Measurements from ENCODE around the gene MTCL1.

MTCL1 gene

GRCh38 chr18:8816816-8817215, 111.5 kb downstream of the MTCL1 start:
- DNase-seq = no peak

DNA sequence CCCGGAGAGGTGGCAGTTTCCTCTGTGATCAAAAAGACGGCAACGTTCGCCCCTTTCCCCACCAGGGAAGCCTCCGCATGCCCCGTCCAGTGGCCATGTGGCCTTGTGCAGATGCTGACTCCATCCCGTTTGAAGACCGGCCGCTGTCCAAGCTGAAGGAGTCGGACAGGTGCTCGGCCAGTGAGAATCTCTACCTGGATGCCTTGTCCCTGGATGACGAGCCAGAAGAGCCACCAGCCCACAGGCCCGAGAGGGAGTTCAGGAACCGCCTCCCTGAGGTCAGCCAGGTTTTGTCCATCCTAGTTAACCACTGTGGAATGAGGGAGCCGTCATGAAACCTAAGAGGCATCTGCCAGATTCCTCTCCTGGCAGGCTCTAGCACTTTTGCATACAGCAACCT, 113.6 kb downstream of the MTCL1 start:
- no peak for DNase-seq

GRCh38 chr18:8820396-8821082, 115.2 kb downstream of the MTCL1 start:
- DNase-seq = no peak

DNA sequence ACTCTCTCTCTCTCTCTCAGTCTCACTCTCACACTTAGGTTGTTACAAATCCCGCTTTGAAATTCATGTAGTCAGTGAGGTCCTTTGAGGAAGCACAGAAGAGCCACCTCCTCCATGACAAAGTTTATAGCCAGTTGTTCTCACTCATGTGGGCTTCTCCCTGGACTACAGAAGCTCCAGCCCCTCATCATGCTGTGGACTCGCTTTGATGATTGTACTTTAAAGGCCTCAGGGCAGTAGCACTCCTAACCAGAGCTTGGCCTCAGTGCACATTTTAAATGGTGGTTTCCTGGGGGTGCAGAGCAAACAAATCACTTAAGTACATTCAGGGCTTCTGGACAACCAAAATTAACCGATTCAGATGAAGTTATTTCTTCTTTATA, 115.7 kb downstream of the MTCL1 start:
- no peak for DNase-seq

DNA sequence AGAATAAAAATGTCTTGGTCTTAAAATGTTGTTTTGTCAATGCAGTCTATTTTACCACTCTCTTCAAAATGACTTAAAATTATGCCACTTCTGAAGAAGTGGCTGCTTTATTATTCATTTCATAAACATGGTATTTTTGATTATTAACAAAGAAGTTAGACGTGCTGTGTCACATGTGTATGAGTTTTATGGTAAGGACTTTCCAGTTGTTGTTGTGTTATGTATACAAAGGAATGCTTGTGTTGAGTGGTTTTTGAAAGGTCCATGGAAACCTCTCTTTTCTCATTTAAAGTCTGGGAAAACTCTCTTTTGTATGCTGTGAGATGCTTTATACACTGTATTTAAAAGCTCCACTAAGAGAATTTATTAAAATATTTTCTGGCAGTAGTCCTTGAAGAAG, 116.2 kb downstream of the MTCL1 start:
- DNase-seq = no peak

DNA sequence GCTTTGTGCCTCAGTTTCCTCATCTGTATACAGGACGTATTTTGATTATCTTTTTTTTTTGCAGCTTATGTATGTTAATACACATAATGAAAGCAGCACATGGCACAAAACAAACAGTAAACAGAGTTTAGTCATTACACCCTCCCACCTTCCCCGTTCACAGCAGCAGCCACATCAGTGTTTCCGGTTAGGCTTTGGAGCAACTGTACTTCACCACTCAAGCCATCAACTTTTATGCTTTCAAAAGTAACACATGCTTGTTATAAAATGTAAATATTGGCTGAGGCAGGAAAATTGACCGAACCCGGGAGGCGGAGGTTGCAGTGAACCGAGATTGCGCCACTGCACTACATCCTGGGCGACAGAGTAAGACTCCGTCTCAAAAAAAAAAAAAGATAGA, 117.3 kb downstream of the MTCL1 start:
- no peak for DNase-seq

GRCh38 chr18:8823530-8823929, 118.2 kb downstream of the MTCL1 start:
- DNase-seq = no peak

GRCh38 chr18:8824846-8825245, 119.5 kb downstream of the MTCL1 start:
- no peak for DNase-seq

DNA sequence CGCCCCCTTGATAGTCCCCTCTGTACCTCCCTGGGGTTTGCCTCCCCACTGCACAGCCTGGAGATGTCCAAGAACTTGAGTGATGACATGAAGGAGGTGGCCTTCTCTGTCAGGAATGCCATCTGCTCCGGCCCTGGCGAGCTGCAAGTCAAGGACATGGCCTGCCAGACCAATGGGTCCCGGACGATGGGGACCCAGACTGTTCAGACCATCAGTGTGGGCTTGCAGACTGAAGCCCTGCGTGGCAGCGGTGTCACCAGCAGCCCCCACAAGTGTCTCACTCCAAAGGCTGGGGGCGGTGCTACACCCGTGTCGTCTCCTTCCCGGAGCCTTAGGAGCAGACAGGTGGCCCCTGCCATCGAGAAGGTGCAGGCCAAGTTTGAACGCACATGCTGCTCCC, 119.9 kb downstream of the MTCL1 start:
- DNase-seq = no peak

DNA sequence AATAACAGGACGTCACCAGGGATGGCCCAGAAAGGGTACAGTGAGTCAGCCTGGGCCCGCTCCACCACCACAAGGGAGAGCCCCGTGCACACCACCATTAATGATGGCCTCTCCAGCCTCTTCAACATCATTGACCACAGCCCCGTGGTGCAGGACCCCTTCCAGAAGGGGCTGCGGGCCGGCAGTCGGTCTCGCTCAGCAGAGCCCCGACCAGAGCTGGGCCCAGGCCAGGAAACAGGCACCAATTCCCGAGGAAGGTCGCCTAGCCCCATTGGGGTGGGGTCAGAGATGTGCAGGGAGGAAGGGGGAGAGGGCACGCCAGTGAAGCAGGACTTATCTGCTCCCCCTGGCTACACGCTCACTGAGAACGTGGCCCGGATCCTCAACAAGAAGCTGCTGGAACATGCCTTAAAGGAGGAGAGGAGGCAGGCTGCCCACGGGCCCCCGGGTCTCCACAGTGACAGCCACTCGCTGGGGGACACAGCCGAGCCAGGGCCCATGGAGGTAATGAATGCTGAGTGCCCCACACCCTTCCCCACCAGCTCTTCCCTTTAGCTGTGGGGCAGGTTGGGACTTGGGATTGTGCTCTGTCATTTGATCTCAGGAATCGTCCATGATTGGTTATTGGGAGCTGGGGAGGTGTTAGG, 120.5 kb downstream of the MTCL1 start:
- DNase-seq = no peak

GRCh38 chr18:8826514-8826913, 121.2 kb downstream of the MTCL1 start:
- DNase-seq = no peak

- DNase-seq = no peak
Observed at GRCh38 chr18:8826971-8827370, 121.6 kb downstream of the MTCL1 start.

DNA sequence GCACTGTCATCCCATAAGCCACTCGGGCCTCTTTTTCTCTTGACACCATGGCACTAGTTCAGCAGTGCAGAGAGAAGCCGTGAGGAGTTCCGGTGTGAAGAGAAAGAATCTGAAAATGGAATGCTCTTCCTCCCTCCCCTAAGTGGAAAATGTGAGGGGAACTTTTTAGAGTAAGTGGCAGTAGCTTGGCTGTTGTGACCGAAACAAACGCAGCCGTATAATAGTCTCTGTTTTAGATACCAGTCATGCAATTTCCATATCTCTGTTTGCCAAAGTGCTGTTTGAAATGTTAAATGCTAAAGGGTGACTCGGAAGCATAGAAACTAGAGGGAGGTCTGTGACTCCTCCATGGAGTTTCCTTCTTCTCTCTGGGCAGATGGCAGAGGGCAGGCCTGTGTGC, 122.9 kb downstream of the MTCL1 start:
- DNase-seq = no peak

DNA sequence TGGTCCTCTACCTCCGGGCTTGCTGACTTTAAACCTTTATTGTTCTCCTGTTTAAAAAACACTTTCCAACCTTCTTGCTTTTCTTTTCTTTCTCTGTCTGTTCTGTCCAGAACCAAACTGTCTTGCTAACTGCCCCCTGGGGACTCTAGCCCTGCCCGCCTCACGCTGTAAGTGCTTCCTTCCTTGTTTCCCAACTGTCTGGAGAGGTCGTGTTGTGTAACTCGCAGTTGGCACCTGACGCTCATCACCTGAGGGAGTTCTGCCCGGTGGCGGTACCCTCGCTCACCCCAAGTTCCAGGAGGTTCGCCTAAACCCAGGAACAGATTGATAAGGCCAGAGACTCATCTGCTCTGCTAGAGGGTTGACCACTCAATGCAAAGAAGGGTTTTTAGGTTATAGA, 123.4 kb downstream of the MTCL1 start:
- no peak for DNase-seq

DNA sequence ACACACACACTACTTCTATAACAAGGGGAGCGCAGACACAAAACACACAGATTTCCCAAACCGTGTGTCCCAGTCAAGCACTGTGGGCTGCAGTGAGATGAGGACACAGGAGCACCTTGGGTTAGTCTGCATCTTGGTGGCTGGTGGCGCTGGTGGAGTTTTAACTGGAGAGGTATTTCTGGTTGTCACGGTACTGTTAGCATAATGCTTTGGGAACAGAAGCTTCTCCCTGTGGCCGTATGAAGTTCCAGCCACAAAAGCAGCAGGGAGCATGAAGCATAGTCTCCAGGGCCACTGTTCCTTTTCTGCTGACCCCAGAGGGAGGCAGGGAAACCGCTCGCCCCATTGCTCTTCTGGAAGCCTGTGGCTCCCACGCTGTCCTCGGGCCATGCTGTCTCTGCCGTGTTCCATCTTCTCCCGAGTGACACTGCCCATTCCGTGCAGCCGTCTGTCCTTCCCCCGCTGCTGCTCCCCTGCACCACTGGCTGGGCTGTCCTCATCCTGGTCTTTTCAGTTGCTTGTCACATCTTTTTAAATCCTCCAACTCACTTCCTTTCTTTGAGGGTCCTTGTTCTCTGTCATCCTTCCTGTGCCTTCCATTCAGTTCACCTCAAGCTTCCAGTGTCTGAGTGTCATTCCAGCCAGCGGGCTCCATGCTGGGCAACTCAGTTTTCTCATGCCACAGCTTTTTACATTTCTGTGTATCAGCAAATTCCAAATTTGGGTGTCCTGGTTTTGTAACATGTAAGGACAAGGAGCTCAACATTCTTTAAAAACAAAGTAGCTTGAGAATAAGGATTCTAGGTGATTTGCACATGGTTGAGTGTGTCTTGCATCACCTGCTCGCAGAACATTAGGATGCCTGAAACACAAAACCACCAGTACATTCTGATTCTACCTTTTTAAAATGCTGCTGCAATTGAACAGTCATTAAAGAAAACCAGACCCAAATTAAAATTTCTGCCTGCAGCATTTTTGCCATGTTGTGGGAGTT, 125.0 kb downstream of the MTCL1 start:
- no peak for DNase-seq

DNA sequence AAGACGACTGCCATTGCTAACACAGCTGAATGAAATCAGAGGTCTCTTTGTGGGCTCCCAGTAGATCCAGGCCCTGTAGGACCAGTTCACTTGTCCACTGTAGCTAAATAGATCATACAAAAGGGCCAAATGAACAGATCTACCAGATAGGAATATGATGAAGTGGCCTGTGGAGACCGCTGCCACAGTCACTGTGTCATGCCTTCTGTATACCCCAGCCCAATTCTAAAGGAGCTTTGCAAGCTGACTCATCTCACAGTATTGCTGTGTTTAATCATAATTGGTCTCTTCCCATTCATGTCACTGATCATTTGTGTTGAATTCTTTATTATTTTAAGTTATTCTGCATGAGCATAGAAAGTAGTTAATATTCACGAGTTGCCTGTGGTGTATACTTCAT, 125.8 kb downstream of the MTCL1 start:
- DNase-seq = no peak

GRCh38 chr18:8831531-8831930, 126.2 kb downstream of the MTCL1 start:
- no peak for DNase-seq

DNA sequence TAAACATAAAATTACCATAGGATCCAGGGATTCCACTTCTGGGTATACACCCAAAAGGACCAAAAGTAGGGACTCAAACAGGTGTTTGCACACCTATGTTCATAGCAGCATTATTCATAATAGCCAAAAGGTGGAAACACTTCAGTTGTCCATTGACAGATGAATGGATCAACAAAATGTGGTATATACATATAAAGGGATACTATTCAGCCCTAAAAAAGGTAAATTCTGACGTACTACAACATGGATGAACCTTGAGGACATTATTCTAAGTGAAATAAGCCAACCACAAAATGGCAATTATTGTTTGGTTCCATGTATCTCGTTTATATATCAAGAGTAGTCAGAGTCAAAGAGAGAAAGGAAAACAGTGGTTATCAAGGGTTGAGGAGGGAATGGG, 128.1 kb downstream of the MTCL1 start:
- DNase-seq = no peak

DNA sequence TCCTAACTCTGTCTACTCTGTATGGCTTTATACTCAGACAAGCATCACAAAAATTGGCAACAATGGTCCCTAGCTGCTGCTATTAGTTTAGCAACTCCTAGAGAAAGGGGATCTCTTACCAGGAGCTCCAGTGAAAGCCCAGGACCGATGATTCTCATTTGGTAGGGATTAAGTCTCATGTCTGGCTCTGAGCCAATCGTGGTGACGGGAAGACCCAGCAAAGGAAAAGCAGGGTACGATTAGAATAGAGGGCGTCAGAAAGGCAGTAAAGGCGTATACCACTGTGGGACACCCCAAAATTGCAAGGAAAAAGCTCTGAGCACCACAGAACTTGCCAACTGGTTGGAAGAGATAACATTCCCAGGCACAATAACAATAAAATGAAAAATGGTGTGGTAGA, 129.5 kb downstream of the MTCL1 start:
- no peak for DNase-seq

DNA sequence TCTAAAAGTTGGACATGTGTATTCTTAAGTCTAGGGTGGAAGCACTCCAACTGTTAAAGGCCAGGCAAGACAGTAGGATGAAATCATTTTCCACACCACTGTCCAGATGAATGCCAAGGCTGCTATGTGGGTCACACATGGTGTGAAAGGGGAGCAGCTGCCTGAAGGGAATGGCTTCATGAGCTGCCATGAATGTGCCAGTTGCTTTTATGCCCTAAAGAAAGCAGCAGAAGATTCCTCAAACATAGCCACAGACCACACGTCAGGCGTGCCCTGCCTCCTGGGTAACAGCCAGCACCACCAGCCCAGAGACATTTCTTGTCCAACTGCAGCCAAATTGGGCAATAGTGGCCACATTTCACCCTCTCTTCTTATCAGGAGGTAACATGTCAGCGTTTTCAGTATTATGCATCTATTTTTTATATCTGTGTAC, 130.2 kb downstream of the MTCL1 start:
- no peak for DNase-seq

DNA sequence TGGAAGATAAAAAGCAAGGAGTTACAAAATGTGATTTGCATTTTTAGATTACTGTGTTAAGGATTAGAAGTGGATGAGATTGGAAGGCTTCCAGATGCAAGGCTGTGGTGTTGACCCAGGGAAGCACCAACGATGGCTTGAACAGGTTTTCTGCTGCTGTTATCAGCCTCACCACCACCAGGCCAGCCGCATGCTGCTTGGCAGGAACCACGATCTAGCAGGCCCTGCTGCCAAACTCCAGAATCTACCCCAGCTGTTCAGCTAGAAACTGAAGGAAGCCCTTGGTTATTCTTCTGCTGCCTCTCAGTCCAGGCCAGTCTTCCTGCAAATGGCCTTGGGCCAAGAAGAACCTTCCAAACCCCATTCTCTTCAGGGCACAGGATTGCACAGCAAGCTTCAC, 133.9 kb downstream of the MTCL1 start:
- no peak for DNase-seq

DNA sequence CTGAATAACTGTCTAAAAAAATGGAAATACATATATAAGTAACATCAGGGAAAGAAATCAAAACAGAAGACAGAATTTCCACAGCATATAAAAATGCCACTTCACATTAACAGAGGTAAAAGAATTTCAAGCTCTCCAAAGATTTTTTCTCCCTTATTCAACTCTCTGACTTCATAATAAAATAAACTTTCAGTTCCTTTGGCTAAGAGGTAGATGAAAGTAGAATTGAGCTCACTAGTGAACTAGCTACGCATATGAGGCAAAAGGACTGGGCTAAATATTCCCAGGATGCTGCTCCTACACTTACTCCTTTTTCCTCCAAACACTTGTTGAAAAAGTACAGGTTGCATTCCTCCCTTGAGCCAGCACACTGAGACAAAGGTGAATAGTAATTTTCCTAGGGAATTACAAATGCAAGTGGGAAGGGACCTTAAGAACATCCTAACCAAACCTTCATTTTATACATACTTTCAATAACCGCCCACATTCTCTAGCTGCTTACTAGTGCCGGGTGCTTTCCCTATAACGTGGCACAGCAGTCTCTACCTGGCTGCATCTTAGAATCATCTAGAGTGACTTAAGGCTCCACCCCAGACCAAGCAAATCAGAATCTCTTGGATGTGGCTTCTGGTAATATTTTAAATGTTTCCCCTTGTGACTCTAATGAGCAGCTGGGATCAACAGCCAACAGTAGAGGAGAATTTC, 136.6 kb downstream of the MTCL1 start:
- DNase-seq = no peak

DNA sequence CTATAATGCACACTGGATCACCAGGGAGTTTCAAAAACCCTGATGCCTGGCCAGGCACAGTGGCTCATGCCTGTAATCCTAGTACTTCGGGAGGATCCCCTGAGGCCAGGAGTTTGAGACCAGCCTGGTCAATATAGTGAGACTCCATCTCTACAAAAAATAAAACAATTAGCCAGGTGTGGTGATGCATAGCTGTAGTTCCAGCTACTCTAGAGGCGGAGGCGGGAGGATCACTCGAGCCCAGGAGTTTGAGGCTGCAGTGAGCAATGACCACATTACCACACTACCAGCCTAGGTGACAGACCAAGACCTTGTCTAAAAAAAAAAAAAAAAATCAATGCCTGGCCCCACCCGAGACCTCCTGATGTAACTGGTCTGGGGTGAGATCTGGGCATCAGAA, 137.2 kb downstream of the MTCL1 start:
- no peak for DNase-seq

Data from RPMI8226 (cell line).